ENCODE measurements around the gene SOHLH1.

- no peak for TF ChIP-seq EZH2phosphoT487 (IDR thresholded peaks at IDR 0.05; ENCODE audit: low read depth)
- no peak for TF ChIP-seq CTCF (IDR thresholded peaks at IDR 0.05; ENCODE audit: low read depth, low read length)
Measured at GRCh38 chr9:135671591-135672041, 27.7 kb downstream of the SOHLH1 start.
